ENCODE results near the gene SLC7A7. TPM values are rescaled to one million over a fixed set of nuclear protein-coding genes. Genes with fewer than 3 reads are reported as not detected.

Gene SLC7A7
- polyA plus RNA-seq, 1 donor from 2014 or later: not detected

GRCh38 chr14:22848351-22849164, 33.3 kb upstream of the SLC7A7 start:
- TF ChIP-seq MXI1 (conservative IDR thresholded peaks at IDR 0.05; ENCODE audit: poor library complexity, severe bottlenecking) (no peak), EP300 (conservative IDR thresholded peaks at IDR 0.05; ENCODE audit: poor library complexity, severe bottlenecking) (no peak), EZH2 (IDR thresholded peaks at IDR 0.05; ENCODE audit: borderline replicate concordance, insufficient read depth, low read length, poor library complexity, severe bottlenecking) (no peak), RAD21 (conservative IDR thresholded peaks at IDR 0.05) (no peak), CTCF (IDR thresholded peaks at IDR 0.05; ENCODE audit: poor library complexity, severe bottlenecking) (no peak)
- no peaks in the 10 kb centered on the region for H3K9me3 ChIP-seq (ENCODE audit: low read length)
- no peak overlapping the region for H3K27ac ChIP-seq (ENCODE audit: low read length)
- no peaks in the 10 kb centered on the region for H4K20me1 ChIP-seq (ENCODE audit: insufficient read depth)
- H3K36me3 ChIP-seq (ENCODE audit: insufficient read depth, low read length): no peaks in the 10 kb centered on the region
- no peaks in the 10 kb centered on the region for H3F3A ChIP-seq (ENCODE audit: insufficient read depth, low read length, poor library complexity, severe bottlenecking)
- H3K4me3 ChIP-seq (ENCODE audit: low read length): no peak overlapping the region
- no peaks in the 10 kb centered on the region for H3K9me2 ChIP-seq (ENCODE audit: insufficient read depth, low read length)
- H3K79me2 ChIP-seq (replicated peaks; ENCODE audit: insufficient read depth, low read length): no peaks in the 10 kb centered on the region
- H3K4me2 ChIP-seq (ENCODE audit: low read length): no peak overlapping the region
- H3K27me3 ChIP-seq (ENCODE audit: insufficient read depth, low read depth, low read length): no peaks in the 10 kb centered on the region
- H3K9ac ChIP-seq (ENCODE audit: low read length): no peak overlapping the region
- no peak overlapping the region for H2AFZ ChIP-seq (ENCODE audit: low read depth, low read length)

- no peak overlapping the region for H3K4me2 ChIP-seq (ENCODE audit: low read length)
- H3K27ac ChIP-seq (ENCODE audit: low read length): no peak overlapping the region
- H3K4me3 ChIP-seq (ENCODE audit: low read length): no peak overlapping the region
Measured at GRCh38 chr14:22847661-22848341, 32.6 kb upstream of the SLC7A7 start.

More at GRCh38 chr14:22847661-22848341, 32.6 kb upstream of the SLC7A7 start:
- H3K27me3 ChIP-seq (ENCODE audit: insufficient read depth, low read depth, low read length): no peaks in the 10 kb centered on the region
- H4K20me1 ChIP-seq (ENCODE audit: insufficient read depth): no peaks in the 10 kb centered on the region
- H3K9ac ChIP-seq (ENCODE audit: low read length): no peak overlapping the region
- H3K9me3 ChIP-seq (ENCODE audit: low read length): no peaks in the 10 kb centered on the region
- H2AFZ ChIP-seq (ENCODE audit: low read depth, low read length): no peak overlapping the region
- H3K79me2 ChIP-seq (replicated peaks; ENCODE audit: insufficient read depth, low read length): no peaks in the 10 kb centered on the region
- H3K9me2 ChIP-seq (ENCODE audit: insufficient read depth, low read length): no peaks in the 10 kb centered on the region
- H3F3A ChIP-seq (ENCODE audit: insufficient read depth, low read length, poor library complexity, severe bottlenecking): no peaks in the 10 kb centered on the region
- no peak for TF ChIP-seq REST (IDR thresholded peaks at IDR 0.05; ENCODE audit: borderline replicate concordance)
- no peak for TF ChIP-seq CTCF (IDR thresholded peaks at IDR 0.05; ENCODE audit: poor library complexity, severe bottlenecking)
- TF ChIP-seq SMC3 (conservative IDR thresholded peaks at IDR 0.05; ENCODE audit: poor library complexity): no peak
- no peak for TF ChIP-seq EP300 (conservative IDR thresholded peaks at IDR 0.05; ENCODE audit: poor library complexity, severe bottlenecking)
- TF ChIP-seq EZH2 (IDR thresholded peaks at IDR 0.05; ENCODE audit: borderline replicate concordance, insufficient read depth, low read length, poor library complexity, severe bottlenecking): no peak
- no peak for TF ChIP-seq TAF1 (IDR thresholded peaks at IDR 0.05; ENCODE audit: low read depth)
- no peak for TF ChIP-seq MXI1 (conservative IDR thresholded peaks at IDR 0.05; ENCODE audit: poor library complexity, severe bottlenecking)
- no peak for TF ChIP-seq RAD21 (conservative IDR thresholded peaks at IDR 0.05)
- no peak for TF ChIP-seq POLR2AphosphoS5 (IDR thresholded peaks at IDR 0.05)
- H3K36me3 ChIP-seq (ENCODE audit: insufficient read depth, low read length): no peaks in the 10 kb centered on the region

Measured in neural cell (in vitro differentiated cells).